ENCODE results near the gene GLS. TPM values are rescaled to one million over a fixed set of nuclear protein-coding genes. Genes with fewer than 3 reads are reported as not detected.

GLS gene
- total RNA-seq = 223 TPM

DNA sequence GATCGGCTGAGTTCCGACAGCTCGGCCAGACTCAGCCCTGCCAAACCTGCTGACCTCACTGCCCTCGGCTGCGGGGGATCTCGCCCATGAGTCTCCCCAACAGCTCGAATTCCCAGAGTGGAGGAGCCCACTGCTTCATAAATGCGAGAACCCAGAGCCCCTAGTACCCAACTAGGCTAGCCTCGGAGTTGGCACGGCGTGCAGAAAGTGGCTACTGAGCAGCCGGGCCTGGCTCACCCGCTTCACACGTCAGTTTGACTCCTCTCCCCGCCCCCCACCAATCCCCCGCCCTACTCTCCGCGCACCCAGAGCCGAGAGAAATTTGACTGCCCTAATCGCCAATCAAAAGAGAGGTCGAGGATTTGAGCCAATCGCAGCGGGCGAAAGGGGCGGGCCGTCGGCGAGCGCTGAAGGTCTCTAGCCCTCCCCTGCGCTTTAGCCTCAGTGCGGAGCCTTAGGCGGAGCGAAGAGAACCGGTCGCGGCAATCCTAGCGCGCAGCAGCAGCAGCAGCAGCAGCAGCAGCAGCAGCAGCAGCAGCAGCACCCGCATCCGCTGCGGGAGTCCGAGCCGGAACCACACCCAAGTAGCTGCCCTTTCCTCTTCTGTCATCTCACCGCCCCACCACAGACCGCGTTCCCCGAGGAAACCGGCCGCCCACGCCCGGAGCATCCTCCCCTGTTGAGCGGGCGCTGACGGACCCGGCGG, at the start of gene GLS:
Gene GLS, plus strand, starts transcription at position 444 of the 706 bp plus-strand sequence. CDS start 264 bp downstream, outside the sequence.

DNA sequence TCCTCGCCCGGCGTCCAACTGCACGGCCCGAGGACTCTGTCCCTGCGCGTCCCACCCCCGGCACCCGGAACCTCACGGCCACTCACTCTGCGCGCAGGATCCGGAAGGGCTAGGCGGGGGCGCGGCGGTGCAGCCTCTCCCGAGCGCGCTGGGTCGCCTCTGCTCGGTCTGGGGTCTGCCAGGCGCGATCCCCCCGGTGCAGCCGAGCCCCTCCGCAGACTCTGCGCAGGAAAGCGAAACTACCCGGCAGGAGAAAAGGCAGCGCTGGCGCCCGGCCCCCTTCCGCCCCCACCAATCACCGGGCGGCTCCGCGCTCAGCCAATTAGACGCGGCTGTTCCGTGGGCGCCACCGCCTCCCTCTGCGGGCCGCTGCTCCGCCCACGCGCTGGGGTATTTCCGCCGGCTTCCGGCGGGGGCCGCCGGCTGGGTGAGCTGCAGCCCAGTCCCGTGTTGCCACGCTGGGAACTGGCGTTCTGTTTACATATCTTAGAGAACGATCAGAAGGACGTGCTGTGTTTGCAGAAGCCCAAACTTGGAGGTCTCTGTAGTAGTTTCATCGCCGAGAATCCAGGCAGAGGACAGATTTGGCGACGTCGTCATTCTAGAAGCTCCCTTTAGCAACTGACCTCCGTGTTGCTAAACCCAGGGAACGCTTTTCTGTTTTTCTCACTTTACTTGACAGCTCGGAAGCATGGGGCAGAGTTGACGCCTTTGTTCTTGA, 133.5 kb downstream of the GLS start, which contains the start of gene STAT1:
Gene STAT1, minus strand, starts transcription at position 240 of the 721 bp plus-strand sequence. CDS start 4,168 bp downstream, outside the sequence.

Other genes with a start within 250 kb of the GLS start
- gene NAB1, start 231.7 kb upstream of the GLS start, total RNA-seq = 71.4 TPM
- 81.1 TPM for gene STAT1, start 133.3 kb downstream of the GLS start, total RNA-seq